Lower leg skin (tissue), 3 donors: Measurements from ENCODE around the gene TALDO1.

Experiments
- CTCF ChIP-seq, 3 donors: fragments of 450-650 bp; IDR thresholded peaks; one replicate each; pipeline ENCODE4 v1.5.1; 2016; ENCODE audit warnings: antibody characterized with exemption in 3 of 3, mild to moderate bottlenecking in 3 of 3, moderate library complexity in 2 of 3
- POLR2A ChIP-seq, 2 donors: fragments of 450-650 bp; IDR thresholded peaks; one replicate each; pipeline ENCODE4 v1.6.1; 2016 to 2017; ENCODE audit warnings: antibody characterized with exemption in 2 of 2, mild to moderate bottlenecking in 1 of 2, moderate library complexity in 1 of 2

DNA sequence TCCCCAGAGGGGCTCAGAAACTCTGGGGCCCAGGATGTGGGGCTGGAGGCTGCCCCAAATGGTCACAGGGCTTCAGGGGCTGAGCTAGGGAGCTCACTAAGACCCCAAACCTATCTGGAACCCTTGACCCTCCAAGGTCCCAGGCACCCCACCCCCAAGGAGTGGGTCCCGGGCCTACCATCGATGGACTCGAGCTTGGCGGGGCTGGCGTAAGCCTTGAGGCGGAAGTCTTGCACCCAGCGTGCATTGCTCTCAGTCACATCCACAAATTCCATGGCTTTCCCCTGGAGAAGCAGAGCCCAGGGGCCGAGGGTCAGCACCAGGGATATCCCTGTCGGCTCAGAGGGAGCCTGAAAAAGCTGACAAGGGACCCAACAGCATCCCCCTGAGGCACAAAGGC lies 26.6 kb downstream of the TALDO1 start:
- no peak for TF ChIP-seq POLR2A (IDR thresholded peaks at IDR 0.05)
- TF ChIP-seq CTCF (IDR thresholded peaks at IDR 0.05): no peak
